HFFc6 (cell line): ENCODE results near the gene ENOPH1. TPM values are rescaled to one million over a fixed set of nuclear protein-coding genes. Genes with fewer than 3 reads are reported as not detected.

ENCODE experiments used
- DNase-seq: peaks from one replicate; pipeline ENCODE4 v3.0.0-alpha.2; 2018
- H3K27ac Mint-ChIP-seq: 2 replicates; pipeline ENCODE4 v1.8.0; 2020; ENCODE audit warnings: mild to moderate bottlenecking, mixed read lengths
- H3K27me3 Mint-ChIP-seq: 2 replicates; pipeline ENCODE4 v1.8.0; 2021; ENCODE audit warnings: mild to moderate bottlenecking, moderate library complexity, mixed read lengths; ENCODE audit not compliant: insufficient read depth
- H3K36me3 Mint-ChIP-seq: 2 replicates; pipeline ENCODE4 v1.8.0; 2021; ENCODE audit warnings: low read depth, mixed read lengths
- H3K4me1 Mint-ChIP-seq: 2 replicates; pipeline ENCODE4 v1.8.0; 2020; ENCODE audit warnings: low read depth, mixed read lengths
- H3K4me3 Mint-ChIP-seq: 2 replicates; pipeline ENCODE4 v1.8.0; 2020; ENCODE audit warnings: mild to moderate bottlenecking, moderate library complexity, mixed read lengths
- H3K9me3 Mint-ChIP-seq: 2 replicates; pipeline ENCODE4 v1.8.0; 2020; ENCODE audit warnings: mild to moderate bottlenecking, mixed read lengths
- total RNA-seq, 6 experiments: library from RNA; stranded (reverse); fragmentation: NEBNext Ultra II Directional; extraction: Animal tissue kit (Norgen Biotek cat#: 25700); gene quantifications; 2 replicates in 1 of 6; 3 replicates in 5 of 6; pipeline ENCODE4 v1.2.3, GENCODE V29; 2021
- TF ChIP-seq, protein P1 (sequence below): fragments of 200-600 bp; sonication (generic); IDR thresholded peaks from 2 replicates; pipeline ENCODE4 v1.5.0; 2021; ENCODE audit warnings: antibody characterized with exemption, mild to moderate bottlenecking

ENOPH1 gene
- total RNA-seq, 6 experiments from 2014 or later = 30.5 to 39.8 (median 33.5) TPM

DNA sequence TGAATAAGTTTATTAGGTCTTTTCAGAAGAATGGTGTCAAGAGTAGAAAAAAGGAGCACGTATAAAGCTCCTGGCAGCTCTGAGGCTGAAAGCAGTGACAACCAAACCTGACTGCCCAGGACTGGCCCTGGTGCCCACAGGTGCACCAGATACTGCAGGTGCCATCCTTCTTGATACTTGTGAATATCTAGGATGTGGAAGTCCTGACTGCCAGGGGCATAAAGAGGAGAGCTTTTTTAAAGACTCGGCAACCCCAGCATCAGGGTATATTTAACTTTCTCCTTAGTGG, 70.7 kb downstream of the ENOPH1 start:
- no peaks in the 10 kb centered on the region for H3K27me3 Mint-ChIP-seq
- no peaks in the 10 kb centered on the region for H3K36me3 Mint-ChIP-seq
- TF ChIP-seq, protein P1, sequence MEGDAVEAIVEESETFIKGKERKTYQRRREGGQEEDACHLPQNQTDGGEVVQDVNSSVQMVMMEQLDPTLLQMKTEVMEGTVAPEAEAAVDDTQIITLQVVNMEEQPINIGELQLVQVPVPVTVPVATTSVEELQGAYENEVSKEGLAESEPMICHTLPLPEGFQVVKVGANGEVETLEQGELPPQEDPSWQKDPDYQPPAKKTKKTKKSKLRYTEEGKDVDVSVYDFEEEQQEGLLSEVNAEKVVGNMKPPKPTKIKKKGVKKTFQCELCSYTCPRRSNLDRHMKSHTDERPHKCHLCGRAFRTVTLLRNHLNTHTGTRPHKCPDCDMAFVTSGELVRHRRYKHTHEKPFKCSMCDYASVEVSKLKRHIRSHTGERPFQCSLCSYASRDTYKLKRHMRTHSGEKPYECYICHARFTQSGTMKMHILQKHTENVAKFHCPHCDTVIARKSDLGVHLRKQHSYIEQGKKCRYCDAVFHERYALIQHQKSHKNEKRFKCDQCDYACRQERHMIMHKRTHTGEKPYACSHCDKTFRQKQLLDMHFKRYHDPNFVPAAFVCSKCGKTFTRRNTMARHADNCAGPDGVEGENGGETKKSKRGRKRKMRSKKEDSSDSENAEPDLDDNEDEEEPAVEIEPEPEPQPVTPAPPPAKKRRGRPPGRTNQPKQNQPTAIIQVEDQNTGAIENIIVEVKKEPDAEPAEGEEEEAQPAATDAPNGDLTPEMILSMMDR = no peak
- H3K4me3 Mint-ChIP-seq = no peak overlapping the region
- no peak for DNase-seq
- H3K27ac Mint-ChIP-seq = no peak overlapping the region
- H3K4me1 Mint-ChIP-seq = peaks cover 19% of the 10 kb centered on the region
- no peaks in the 10 kb centered on the region for H3K9me3 Mint-ChIP-seq

DNA sequence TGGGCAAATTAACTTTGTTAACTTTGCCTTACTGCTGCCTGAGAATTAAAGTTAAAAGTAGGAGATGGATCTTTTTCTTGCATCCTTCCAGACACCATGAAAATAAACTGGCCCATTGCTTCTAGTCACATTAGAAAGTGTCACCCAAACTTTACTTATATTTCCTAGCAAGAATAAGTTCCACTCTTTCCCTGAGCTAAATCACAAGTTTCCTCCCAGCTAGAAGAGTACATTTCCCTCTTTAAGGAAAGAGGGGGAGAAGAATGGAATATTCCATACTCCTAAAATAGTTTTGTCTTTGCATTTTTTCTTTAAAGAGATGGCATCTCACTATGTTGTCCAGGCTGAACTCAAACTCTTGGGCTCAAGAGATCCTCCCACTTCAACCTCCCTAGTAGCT, 77.6 kb downstream of the ENOPH1 start:
- no peaks in the 10 kb centered on the region for H3K36me3 Mint-ChIP-seq
- TF ChIP-seq, protein P1 = no peak
- DNase-seq = no peak
- H3K27ac Mint-ChIP-seq = no peak overlapping the region
- peaks cover 9% of the 10 kb centered on the region for H3K27me3 Mint-ChIP-seq
- H3K4me3 Mint-ChIP-seq = no peak overlapping the region
- no peaks in the 10 kb centered on the region for H3K4me1 Mint-ChIP-seq
- H3K9me3 Mint-ChIP-seq = no peaks in the 10 kb centered on the region

DNA sequence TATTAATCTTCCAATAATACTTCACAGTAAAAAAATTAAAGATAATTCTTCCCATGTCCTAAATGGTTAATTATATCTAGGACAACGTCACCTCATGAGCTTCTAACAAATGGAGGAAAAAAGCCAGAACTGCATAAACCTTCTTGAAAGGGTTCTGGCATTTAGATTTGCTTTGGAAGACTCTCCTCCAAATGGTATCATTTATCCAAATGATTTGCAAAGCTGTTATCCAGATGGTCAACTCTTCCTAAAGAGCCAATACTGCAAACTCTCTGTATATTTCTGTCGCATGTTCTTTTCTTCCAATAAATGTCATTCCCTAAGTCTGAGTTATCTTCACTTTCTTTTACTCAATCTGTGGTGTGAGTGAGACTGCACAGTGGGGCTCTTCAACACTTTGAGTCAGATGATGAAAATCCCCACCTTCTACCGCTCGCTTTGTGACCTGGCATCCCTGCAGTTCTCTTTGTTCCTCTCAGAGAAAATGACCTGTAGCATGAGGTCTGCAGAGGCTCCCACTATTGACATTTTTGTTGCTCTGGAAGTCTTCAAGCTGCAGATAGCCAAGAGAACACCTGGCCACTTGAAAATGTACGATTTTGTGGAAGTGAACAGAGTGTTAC, 78.5 kb downstream of the ENOPH1 start:
- Mint-ChIP-seq H3K4me1 (no peaks in the 10 kb centered on the region), H3K36me3 (no peaks in the 10 kb centered on the region), H3K4me3 (no peak overlapping the region), H3K27me3 (peaks cover 11% of the 10 kb centered on the region), H3K9me3 (no peaks in the 10 kb centered on the region), H3K27ac (no peak overlapping the region)
- no peak for DNase-seq
- TF ChIP-seq, protein P1 = no peak

DNA sequence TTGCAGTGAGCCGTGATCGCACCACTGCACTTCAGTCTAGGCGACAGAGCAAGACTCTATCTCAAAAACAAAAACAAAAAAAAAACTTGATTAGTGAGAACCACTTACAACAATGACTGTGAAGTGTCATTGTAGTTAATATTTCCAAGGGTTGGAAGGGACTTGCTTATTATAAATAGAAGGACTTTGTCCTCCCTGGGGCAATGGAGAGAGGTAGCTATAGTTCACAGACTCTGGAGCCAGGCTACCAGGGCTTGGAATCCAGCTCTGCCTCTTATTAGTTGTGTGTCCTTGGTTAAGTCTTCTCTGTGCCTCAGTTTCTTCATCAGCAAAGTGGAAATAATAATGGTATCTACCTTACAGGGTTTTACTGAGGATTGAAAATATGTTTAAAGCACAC, 79.8 kb downstream of the ENOPH1 start:
- TF ChIP-seq, protein P1 = no peak
- peaks cover 19% of the 10 kb centered on the region for H3K27me3 Mint-ChIP-seq
- no peaks in the 10 kb centered on the region for H3K4me1 Mint-ChIP-seq

More for the DNA sequence above, 79.8 kb downstream of the ENOPH1 start:
- no peak overlapping the region for H3K27ac Mint-ChIP-seq
- H3K9me3 Mint-ChIP-seq = no peaks in the 10 kb centered on the region
- H3K36me3 Mint-ChIP-seq = no peaks in the 10 kb centered on the region
- DNase-seq = no peak
- no peak overlapping the region for H3K4me3 Mint-ChIP-seq

Other genes starting within 250 kb of the ENOPH1 start
- gene HNRNPD, start 56.6 kb upstream of the ENOPH1 start, total RNA-seq = 100 to 1,000 TPM; 149 to 284 (median 243) TPM
- 100 to 1,000 TPM; 207 to 297 (median 258) TPM for gene HNRNPDL, start 128 bp upstream of the ENOPH1 start, total RNA-seq
- gene TMEM150C, start 131.4 kb downstream of the ENOPH1 start, total RNA-seq = not detected